Activated effector memory CD4-positive, alpha-beta T cell treated with Interleukin-2 at 50 U/mL for 16 hours (primary cell): ENCODE data around the gene TMEM127.
"Not testable (repeated sequence)": the region's sequence is repeated elsewhere in the genome, so short reads cannot be mapped to it uniquely, and the experiment has no call there.

Experiments used
- DNase-seq: peaks from one replicate; pipeline ENCODE4 v3.0.0-alpha.2; 2020

The TMEM127 gene, protein sequence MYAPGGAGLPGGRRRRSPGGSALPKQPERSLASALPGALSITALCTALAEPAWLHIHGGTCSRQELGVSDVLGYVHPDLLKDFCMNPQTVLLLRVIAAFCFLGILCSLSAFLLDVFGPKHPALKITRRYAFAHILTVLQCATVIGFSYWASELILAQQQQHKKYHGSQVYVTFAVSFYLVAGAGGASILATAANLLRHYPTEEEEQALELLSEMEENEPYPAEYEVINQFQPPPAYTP

DNA sequence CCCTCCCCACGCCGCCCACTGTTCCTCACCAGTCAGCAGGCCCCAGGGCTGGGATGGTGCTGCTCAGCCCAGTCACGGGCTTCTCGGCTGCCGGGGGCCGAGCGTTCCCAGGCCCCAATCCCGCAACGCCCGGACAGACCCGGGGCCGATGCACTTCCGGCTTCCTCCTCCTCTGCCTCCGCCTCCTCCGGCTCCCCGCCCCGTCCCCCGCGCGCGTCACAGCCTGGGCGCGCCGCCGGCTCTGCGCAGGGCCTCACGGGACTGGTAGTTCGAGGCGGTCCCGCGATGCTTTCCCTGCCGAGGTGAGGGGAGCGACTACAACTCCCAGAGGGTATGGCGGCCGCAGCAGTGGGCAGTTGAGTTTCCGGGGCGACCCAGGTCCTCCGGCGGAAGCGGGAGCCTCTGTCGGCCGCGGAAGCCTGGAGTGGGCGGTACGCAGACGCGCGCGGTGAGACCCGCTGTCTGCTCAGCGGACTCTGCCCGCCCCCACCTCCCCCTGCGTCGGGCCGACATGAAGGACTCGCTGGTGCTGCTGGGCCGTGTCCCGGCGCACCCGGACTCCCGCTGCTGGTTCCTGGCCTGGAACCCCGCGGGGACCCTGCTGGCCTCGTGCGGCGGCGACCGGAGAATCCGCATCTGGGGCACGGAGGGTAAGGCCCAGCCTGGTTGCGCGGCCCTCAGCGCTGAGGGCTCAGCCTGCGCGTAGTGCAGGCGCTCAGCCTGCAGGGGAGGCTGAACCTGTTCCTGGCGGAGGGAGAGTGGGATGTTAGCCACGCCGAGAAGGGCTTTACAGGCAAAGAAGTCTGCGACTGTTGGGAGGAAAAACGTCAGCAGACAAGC lies at the start of gene TMEM127, which contains the start of gene CIAO1:
Gene TMEM127, minus strand, starts transcription at position 158 of the 840 bp plus-strand sequence. CDS start 616 bp downstream, outside the sequence.
Gene CIAO1, plus strand, starts transcription at position 386 of the 840 bp plus-strand sequence. Its CDS starts 126 bp downstream, at position 512.
- DNase-seq: peak; percentile 97

DNA sequence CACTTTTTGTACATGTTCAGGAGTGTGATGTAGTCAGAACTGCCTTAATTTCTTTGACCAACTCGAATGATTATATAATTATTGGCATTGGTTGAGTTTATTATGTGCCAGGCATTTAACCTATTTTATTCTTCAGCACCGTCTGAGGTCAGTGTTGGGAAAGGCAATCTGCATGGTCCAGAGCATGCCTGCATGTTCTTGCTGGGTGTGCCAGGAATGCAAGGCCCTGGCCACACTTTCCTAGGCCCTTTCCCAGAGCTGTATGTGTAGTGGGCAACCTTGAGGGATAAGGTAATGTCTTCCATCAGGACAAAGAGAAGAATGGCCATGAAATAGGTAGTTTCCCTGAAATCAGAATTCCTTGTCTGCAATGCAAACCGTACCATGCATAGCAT lies 49.2 kb upstream of the TMEM127 start:
- DNase-seq: no peak

DNA sequence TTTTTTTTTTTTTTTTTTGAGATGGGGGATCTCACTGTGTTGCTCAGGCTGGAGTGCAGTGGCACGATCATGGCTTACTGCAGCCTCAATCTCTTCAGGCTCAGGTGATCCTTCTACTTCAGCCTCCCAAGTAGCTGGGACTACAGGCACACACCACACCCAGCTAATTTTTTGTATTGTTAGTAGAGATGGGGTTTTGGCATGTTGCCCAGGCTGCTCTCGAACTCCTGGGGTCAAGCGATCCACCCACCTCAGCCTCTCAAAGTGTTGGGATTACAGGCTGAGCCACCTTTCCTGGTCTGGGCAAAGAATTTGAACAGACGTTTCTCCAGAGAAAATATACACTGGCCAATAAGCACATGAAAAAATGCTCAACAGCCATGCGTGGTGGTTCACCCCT lies 42.5 kb upstream of the TMEM127 start:
- DNase-seq: no peak

DNA sequence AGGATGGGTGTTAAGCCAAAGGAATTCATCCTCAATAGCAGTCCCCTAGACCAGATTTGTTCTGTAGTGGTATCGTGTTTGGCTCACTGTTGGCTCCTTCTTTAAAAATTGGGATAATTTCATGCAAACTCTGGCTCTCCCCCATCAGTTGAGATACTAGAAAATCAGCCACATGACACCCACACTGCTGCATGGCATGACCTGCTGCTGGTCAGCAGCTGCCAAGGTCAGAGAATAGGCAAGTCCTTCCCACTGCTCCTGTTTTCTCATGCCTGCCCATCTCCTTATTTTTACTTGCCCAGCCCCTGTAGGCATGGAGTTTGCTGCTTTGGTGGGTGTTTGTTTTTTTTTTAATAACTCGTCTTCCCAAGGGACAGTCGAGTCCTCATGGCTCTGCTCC lies 40.6 kb upstream of the TMEM127 start:
- DNase-seq: no peak

DNA sequence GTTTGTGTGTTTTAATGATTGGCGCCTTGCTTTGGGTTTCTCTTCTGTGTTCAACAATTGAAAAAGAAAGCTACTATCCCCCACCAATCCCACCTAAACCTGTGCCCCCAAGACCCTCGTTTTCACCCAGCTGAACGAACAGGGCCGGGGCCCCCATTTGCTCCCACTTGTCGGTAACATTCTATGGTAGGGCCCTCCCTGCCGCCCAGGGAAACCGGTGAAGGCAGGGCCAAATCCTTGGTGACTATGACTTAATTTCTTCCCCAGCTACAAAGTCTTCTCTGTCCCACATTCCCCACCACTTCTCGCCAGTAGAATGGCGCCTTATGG lies 40.1 kb upstream of the TMEM127 start:
- DNase-seq: no peak

DNA sequence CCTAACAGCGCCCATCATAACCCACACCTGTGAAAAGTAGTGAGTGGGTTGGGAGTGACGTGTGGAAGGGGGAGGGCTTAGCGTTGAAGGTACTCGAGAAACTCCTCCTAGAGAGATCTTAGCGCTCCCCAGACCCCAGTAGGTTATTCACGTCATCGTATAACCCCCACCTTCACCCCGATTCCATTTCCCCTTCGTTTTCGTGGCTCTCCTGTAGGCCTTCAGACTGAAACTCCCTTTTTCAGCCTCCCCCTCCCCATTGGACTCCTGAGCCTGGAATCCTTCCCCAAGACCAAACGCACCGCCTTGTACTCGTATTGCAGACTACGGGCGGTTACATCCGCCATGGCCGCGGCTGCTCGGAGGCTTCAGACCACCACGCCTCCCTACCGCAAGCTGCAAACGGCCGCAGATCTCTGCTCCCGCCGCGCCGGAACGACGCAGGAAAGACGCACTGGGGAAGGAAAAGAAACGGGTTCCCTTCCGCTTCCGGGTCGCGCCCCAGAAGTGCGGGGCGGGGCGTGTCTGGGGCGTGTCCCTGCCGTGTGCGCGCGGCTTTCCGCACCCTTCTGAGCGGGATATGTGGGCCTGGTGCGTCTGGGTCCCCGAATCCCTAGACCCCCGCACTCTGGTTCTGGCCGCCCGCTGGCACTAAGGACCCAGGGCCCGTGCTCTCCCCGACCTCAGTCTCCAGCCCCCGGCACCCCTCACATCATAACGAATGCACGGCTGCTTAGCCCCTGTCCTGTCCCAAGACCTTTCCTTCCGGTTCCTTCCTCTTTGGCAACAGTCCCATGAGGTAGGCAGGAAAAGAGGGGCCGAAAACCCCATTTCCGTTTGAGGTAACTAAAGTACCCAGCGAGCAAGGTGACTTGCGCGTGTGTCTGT lies 39.5 kb upstream of the TMEM127 start, which contains the start of gene SNRNP200:
Gene SNRNP200, minus strand, starts transcription at position 456 of the 888 bp plus-strand sequence. Its CDS starts 109 bp downstream, at position 347.
- peak; percentile 85 for DNase-seq

DNA sequence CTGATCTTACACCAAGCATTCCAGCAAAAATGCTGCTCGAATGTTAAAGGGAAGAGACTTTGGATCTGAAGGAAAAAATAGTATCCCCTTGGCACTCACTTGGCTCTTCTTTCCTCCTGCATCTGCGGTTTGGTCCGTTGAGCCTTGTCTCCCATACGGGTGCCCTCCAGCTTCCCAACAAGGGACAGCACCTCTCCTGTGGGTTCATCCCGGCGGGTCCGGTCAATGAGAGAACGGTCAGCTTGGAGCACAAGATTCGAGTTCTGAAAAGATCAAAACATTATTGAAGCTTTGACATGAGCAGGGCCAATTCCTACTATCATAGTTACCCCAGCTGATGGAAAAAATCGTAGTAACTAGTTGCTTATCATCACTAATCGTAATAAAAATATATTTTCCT lies 38.8 kb upstream of the TMEM127 start:
- no peak for DNase-seq

DNA sequence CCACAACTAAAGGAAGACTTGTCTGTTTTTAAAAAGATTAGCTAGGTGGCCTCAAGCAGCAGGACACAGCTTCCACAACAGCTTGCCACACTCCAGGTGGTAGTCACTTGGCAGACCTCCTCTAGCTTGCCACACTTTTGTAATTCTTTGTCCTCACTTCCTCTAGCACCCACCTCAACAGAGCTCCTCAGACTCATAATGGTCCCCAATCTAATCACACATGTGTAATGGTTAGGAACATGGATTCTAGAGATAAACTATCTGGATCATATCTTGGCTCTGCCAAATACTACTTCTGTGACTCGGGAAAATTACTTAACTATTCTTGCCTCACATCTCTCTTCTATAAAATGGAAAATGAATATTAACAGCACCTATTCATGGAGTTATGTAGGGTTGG lies 36.1 kb upstream of the TMEM127 start:
- DNase-seq: no peak

DNA sequence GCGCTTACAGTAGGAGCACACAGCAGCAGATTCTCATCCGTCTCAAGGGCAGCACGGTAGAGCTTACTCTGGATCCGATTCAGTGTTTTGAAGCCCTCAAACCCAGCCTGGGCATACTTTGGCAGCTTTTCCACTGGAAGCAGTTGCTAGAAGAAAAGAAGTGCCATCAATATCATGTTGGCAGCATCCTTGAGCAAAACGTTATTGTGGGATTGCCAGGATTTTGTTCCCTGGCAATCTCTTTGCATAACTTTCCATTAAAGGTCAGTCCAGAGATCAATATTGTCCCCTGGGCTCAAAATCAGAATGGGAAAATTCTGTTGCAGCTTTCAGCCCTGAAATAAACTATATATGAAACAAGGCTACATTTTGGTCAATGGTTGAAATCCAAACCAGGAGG lies 31.1 kb upstream of the TMEM127 start:
- DNase-seq: no peak

DNA sequence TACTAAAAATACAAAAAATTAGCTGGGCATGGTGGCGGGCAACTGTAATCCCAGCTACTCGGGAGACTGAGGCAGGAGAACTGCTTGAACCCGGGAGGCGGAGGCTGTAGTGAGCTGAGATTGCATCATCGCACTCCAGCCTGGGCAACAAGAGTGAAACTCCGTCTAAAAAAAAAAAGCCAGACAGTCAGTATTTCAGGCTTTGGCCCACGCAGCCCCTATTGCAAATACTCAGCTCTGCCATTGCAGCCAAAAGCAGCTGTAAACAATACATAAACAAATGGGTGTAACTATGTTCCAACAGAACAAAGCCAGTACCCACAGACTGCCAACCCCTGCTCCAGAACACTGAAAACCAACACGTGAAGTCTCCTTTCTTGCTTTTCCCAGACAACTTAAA lies 28.5 kb upstream of the TMEM127 start:
- not testable (repeated sequence) for DNase-seq

DNA sequence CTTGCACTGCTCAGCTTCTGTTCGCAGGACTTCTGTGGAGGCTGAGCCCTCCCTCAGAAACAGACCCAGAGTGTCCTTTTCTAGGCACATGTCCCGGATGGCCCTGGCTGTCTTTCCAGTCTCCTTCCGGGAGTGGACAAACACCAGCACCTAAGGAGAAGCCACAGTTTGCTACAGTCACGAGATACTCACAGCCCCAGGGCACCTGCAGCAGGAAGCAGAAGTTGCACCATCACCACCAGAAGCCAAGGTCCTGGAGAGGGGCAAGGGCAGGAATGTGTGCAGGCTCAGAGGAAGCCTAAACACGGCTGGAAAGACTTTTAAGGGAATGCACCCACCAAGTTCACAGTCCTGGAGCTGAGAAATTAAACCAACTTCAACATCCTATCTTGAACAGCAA lies 26.0 kb upstream of the TMEM127 start:
- DNase-seq: no peak

DNA sequence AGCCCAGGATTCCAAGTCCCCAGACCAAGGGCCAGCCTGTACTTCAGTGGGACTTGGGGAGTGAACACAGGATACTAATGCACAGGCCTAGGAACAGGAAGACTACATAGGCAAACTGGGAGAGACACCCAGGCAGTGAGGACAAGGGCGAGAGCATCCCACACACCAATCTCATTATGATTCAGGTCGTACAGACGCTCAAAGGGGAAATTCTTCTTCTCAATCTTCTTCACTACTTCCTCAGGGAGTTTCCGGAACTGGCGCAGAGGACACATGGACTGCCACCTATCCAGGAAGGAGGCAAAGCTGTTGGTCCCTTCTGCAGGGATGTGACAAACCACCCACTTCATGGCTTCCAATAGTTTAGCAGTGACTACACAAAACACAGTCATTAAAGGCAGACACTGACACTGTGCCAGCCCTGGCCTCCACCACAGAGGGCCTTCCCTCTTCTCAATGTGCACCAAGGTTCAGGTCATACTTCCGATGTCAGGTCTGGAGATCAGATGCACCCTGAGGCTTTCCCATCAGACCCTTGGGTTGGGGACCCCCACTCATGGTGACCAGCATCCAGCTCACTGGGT lies 21.6 kb upstream of the TMEM127 start:
- DNase-seq: no peak

DNA sequence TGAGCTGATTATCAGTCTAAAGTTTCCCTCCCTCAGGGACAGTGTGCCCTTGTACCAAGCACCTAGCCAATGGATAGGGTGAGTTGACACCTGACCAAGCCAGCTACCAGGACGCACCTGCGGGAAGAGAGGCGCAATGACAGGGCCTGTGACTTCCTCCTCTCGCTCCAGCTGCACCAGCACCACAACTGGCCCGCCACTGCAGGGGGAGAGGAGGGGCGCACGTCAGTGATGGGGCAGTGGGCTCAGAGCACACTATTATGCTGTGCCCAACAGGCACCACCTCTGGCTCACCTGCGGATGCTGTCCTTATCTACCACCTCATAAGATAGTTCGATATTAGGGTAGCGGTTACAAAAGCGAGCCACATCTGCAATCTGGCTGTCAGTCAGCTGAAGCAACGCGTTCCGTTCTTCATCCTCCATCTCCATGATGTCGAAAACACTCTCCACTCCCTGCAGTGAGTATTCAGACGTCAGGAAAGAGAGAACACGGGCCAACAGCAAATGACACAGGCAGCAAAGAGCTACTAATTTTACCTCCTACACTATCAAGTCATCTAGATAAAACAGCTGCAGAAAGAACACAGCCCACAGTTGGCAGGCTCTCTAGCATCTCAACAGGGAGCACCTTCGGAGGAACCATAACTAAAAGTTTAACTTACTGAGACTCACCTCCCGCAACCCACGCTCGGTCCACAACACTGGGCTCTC lies 11.1 kb upstream of the TMEM127 start:
- no peak for DNase-seq

DNA sequence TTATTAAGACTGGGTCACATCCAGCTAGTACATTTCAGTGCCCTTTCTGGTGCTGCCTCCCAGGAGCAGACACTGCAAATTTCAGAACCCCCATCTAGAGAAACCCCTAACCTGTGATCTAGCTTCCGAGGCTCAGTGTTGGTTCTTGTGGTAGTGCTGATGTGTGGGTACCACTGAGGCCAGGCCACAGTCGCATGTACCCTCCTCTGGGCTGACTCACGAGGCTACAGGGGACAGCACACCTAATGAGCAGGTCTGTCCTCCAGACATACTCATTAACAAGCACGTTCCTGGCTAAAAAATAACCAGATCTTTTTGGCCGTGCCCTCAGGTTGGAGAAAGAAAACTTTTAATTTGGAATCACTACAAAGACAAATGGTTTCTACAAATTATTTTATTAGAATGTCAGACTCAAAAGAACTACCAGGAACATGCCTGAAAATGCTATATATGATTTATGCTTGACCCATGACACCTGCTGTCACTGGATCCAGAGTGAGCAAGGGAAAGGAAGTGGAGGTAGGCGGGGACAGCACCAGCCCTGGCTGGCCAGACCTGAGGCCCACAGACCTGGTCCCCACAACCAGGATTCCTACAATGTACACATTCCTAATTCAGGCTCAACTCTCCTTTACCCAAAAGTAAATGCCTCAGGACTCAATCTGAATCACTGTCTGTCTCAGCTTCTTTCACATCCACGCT lies 8.7 kb upstream of the TMEM127 start:
- no peak for DNase-seq

DNA sequence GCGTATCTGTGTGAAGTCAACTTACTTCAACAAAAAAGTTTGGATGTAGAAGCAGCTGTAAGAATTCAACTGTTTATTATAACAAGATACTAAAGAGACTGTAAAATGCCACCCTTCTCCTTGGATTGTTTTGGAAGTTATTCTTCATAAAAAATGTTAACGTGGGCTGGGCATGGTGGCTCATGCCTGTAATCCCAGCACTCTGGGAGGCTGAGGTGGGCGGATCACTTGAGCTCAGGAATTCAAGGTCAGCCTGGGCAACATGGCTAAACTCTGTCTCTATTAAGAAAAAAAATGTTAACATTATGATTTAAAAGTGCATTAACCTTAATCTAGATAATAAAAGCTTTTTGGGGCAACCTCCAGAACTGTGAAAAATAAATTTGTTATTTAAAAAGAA lies 8.0 kb upstream of the TMEM127 start:
- no peak for DNase-seq

DNA sequence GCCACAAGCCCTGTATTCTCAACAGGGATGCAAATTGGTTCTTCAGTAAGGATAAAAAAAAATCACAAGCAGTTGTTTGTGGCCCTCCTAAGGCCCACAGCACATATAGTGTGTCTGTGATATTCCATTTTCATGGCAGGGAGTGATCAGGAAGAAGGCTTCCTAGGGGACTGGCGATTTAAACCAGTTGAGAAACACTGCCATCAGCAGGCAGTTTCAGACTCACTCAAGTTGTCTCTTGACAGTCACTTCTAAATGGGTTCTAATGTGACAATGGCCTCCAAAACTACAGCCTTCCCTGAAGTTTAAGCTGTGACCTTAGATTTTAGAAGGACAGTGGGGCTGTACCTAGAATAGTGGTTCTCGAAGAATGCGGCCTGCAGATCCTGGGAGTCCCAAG lies 6.2 kb upstream of the TMEM127 start:
- DNase-seq: no peak

DNA sequence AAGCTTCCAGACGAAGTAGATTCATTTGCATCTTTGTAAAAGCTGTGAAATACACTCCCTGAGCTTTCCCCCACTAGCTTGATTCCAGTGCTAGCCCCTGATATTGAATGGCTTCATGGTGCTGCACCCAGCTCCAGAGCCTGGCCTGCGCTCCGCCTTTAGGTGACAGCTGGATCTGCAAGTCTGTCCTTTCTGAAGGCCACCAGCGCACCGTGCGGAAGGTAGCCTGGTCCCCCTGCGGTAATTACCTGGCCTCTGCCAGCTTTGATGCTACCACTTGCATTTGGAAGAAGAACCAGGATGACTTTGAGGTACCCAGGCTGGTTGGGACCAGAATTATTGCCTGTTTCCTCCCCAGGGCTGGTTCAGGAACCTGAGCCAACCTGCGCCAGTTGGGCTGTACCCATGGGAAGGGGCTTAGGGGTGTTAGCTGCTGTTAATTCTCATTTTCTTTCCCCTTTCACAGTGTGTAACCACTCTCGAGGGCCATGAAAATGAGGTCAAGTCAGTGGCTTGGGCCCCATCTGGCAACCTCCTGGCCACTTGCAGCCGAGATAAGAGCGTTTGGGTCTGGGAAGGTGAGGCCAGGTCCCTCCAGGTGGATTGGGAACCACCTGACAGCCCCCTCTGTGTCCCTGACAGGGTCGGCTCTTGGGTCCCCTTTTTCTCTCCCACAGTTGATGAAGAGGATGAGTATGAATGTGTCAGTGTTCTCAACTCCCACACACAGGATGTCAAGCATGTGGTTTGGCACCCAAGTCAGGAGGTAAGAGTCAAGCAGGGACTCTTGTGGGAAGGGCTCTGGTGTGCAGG lies 1.6 kb upstream of the TMEM127 start:
- DNase-seq: peak; percentile 10

DNA sequence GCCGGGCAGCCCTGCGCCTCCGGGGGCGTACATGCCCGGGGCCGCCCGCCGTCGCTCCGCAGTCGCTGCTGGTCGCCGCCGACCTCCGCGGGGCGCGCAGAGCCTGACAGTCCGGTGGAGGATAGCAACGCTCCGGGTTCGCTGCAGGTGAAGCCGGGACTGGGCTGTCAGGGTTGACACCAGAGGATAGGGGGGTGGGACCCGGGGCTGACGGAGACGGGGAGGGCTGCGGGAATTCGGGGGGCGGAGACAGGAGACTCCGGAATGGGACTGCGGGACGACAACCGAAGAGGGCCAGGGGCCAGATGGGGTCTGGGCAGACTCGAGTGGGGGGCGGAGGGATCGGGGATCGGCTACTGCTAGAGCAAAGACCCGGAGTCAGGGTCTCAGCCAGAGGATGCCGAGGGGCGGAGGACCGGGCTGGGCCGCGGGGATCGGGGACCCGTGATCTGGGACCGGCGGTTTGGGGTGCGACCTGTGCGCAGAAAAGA lies 403 bp downstream of the TMEM127 start:
- DNase-seq: peak; percentile 31

DNA sequence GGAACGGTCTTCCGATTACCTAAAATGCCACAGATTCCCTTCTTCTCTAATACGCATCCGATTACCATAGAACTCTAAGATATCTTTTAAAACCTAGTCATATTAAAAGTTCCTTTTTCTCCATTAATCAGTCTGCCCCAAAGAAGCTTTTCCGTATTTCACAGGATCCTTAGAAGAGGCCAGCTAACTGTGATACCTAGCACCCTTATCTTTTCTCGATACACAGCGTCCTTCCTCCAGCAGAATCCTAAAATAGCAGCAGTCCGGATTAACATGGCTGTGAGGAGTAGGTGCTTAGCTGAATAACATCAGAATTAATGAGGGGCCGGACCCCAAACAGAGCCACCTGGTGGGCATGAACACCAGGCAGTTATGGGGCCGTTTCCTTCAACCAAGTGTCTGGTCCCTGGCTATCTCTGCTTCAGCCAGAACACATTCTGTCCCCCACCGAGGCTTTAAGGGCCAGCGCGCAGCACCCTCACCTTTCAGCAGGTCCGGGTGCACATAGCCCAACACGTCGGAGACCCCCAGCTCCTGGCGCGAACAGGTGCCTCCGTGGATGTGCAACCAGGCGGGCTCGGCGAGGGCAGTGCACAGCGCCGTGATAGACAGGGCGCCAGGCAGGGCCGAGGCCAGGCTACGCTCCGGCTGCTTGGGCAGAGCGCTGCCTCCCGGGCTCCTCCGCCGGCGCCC lies 995 bp downstream of the TMEM127 start:
- DNase-seq: no peak

DNA sequence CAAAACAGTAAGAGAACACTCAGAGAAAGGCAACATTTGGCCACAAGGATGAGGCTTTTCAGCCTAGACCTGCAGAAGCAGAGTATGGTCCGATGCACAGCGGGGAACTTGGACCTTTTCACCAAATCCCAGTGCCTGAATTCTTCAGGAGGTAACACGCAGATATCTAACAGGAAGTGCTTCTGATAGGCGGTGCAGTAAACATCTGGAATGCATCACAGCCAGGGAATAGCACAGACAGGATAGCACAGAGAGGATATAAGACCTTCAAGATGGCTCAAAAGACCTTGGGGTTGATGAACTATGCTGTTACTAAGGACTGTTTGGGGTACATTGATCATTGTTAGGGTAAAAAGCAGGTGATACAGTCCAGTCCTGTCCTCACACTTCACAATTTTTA lies 1.7 kb downstream of the TMEM127 start:
- no peak for DNase-seq
